Ishikawa (cell line): ENCODE measurements around the gene RASIP1.

ENCODE experiments used
- CEBPB ChIP-seq: IDR thresholded peaks from 2 replicates; pipeline ENCODE4 v1.6.1; 2012
- CREB1 ChIP-seq: IDR thresholded peaks from 2 replicates; pipeline ENCODE4 v1.6.1; 2012; ENCODE audit warnings: low read depth
- EGR1 ChIP-seq: IDR thresholded peaks from 2 replicates; pipeline ENCODE4 v1.6.1; 2012
- EP300 ChIP-seq: IDR thresholded peaks from 2 replicates; pipeline ENCODE4 v1.6.1; 2012; ENCODE audit warnings: borderline replicate concordance
- FOXM1 ChIP-seq: IDR thresholded peaks from 2 replicates; pipeline ENCODE4 v1.6.1; 2012; ENCODE audit warnings: low read depth, borderline replicate concordance
- NFIC ChIP-seq: IDR thresholded peaks from 2 replicates; pipeline ENCODE4 v1.6.1; 2012
- RAD21 ChIP-seq: IDR thresholded peaks from 2 replicates; pipeline ENCODE4 v1.6.1; 2012; ENCODE audit warnings: low read depth
- REST ChIP-seq: IDR thresholded peaks from 2 replicates; pipeline ENCODE4 v1.6.1; 2012; ENCODE audit warnings: low read depth, mild to moderate bottlenecking
- TAF1 ChIP-seq: IDR thresholded peaks from 2 replicates; pipeline ENCODE4 v1.6.1; 2012; ENCODE audit warnings: low read depth, mild to moderate bottlenecking
- TCF12 ChIP-seq: IDR thresholded peaks from 2 replicates; pipeline ENCODE4 v1.6.1; 2012; ENCODE audit warnings: low read depth
- TEAD4 ChIP-seq: IDR thresholded peaks from 2 replicates; pipeline ENCODE4 v1.6.1; 2012
- USF1 ChIP-seq: IDR thresholded peaks from 2 replicates; pipeline ENCODE4 v1.6.1; 2012
- YY1 ChIP-seq: IDR thresholded peaks from 2 replicates; pipeline ENCODE4 v1.6.1; 2012; ENCODE audit warnings: low read depth
- ZBTB7A ChIP-seq: IDR thresholded peaks from 2 replicates; pipeline ENCODE4 v1.6.1; 2012; ENCODE audit warnings: low read depth
- TF ChIP-seq, protein P1 (sequence below): IDR thresholded peaks from 2 replicates; pipeline ENCODE4 v1.6.1; 2012

The RASIP1 gene

DNA sequence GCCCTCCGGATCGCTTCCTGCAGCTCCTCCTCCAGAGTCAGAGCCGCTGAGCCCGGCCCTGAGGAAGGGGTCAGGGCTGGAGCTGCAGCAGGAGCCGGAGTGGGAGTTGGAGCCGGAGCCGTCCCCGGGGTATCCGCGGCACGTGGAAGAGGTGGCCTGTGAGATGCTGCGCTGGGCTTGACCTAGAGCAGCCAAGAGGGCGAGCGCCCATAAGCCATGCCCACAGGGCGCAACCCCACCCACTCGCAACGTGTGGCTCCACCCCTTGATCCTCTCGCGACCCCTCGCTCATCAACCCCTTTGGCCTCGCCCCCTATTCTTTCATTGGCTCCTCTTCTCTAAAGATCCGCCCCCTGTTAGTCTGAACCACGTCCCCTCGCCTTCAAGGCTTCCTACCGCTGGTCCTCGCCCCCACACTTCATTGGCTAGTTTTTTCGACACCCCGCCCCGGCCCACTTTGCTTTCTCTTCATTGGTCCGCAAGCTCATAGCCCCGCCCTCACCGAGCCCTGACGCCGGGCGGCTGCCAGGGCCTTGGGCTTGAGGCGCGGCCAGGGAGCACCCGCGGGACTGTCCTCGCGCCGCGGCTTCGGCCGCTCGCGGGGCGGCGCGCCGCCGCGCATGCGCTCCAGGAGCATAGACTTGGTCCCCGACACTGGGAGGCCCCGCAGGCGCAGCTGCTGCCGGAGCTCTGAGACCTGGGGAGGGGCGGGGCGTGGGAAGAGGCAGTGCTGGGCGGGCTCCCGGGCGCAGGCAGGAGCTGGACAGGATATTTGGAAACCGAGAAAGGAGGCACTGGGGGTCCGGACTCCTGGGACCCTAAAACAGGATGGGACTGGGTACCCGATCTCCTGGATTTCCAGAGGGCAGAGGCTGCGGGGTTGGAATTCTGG is 26.3 kb downstream of the RASIP1 start:
- TF ChIP-seq REST, result no peak
- no peak; the same call in 1 of the 2 replicates for TF ChIP-seq RAD21
- TF ChIP-seq TCF12, result 0 out of 2 replicates have a peak, but pooled peaks have one; percentile 15
- TF ChIP-seq, protein P1, sequence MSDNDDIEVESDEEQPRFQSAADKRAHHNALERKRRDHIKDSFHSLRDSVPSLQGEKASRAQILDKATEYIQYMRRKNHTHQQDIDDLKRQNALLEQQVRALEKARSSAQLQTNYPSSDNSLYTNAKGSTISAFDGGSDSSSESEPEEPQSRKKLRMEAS, result peak; percentile 63
- 0 out of 2 replicates have a peak, but pooled peaks have one; percentile 30 for TF ChIP-seq CREB1
- no peak for TF ChIP-seq CEBPB
- peak; percentile 44; the same call in 1 of the 2 replicates for TF ChIP-seq TAF1
- peak; percentile 31; the same call in 1 of the 2 replicates for TF ChIP-seq ZBTB7A

GRCh38 chr19:48713041-48713863 is 27.2 kb downstream of the RASIP1 start:
- no peak for TF ChIP-seq RAD21
- TF ChIP-seq TCF12, result no peak
- TF ChIP-seq TEAD4, result no peak
- TF ChIP-seq EGR1, result no peak

DNA sequence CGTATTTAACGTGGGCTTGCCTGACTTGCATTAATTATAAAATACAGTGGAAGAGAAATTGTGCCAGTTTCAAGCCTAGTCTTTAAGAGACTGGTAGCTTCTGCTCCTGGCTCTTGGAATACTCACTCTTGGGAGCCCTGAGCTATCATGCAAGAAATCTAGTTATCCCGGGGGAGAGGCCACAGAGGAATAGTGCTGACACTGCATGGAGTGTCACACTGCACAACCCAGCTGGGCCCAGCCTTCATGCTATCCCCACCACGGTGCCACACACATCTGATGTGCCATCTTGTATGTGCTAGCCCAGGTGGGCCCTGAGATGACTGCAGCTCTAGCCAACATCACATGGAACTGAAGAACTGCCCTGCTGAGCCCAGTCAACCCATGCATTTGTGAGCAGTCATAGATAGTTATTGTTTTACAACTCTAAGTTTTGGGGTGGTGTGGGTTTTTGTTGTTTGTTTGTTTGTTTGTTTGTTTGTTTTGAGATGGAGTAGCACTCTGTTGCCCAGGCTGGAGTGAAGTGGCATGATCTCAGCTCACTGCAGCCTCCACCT is 29.2 kb downstream of the RASIP1 start:
- TF ChIP-seq CEBPB (no peak), YY1 (no peak), REST (no peak), NFIC (no peak), EP300 (no peak), FOXM1 (no peak), USF1 (no peak), TEAD4 (no peak), RAD21 (no peak), TAF1 (no peak), CREB1 (no peak), TCF12 (no peak), EGR1 (no peak)
- TF ChIP-seq, protein P1, result no peak

DNA sequence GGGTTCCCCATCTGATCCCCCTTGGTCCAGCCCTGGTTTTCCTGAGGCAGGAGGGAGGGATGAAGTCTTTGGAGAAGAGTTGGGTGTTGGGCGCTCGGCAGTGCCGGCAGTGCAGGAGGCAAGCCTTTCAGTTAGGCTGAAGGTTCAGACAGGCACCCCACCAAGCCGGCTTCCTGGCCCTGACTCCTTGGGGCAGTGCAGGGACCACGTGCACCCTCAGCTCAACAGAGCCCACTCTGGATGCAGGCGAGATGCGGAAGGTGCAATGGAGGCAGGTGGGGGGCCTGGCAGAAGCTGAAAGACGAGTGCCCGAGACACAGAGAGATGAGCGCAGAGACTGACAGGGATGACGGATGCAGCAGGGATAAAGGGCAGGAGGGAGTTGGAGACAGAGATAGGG is 31.9 kb downstream of the RASIP1 start:
- TF ChIP-seq REST, result no peak
- TF ChIP-seq ZBTB7A, result no peak
- TF ChIP-seq CEBPB, result no peak
- no peak for TF ChIP-seq USF1
- no peak for TF ChIP-seq TCF12
- no peak for TF ChIP-seq TAF1
- TF ChIP-seq RAD21, result no peak
- no peak for TF ChIP-seq EP300
- TF ChIP-seq NFIC, result no peak
- TF ChIP-seq CREB1, result no peak
- no peak for TF ChIP-seq TEAD4
- TF ChIP-seq FOXM1, result no peak
- TF ChIP-seq, protein P1, result no peak
- no peak for TF ChIP-seq EGR1
- no peak for TF ChIP-seq YY1
